Neuron (in vitro differentiated cells): ENCODE results near the gene CADM4.

Experiments used
- H2AFZ ChIP-seq: one replicate; pipeline ENCODE4 v1.6.1; 2013; ENCODE audit warnings: low read depth, mild to moderate bottlenecking, inconsistent platforms, low read length, moderate library complexity
- H3K27me3 ChIP-seq: one replicate; pipeline ENCODE4 v1.6.1; 2013; ENCODE audit warnings: low read length; ENCODE audit not compliant: insufficient read depth
- H3K36me3 ChIP-seq: one replicate; pipeline ENCODE4 v1.6.1; 2013; ENCODE audit warnings: low read length; ENCODE audit not compliant: insufficient read depth
- H3K4me1 ChIP-seq: one replicate; pipeline ENCODE4 v1.6.1; 2013; ENCODE audit warnings: low read length; ENCODE audit not compliant: insufficient read depth
- H3K4me3 ChIP-seq: 2 replicates; pipeline ENCODE4 v1.5.1; 2013; ENCODE audit warnings: mild to moderate bottlenecking, low read length, moderate library complexity
- H3K9me3 ChIP-seq: one replicate; pipeline ENCODE4 v1.6.1; 2013; ENCODE audit warnings: low read length

Gene CADM4

GRCh38 chr19:43622070-43622469 is 17.6 kb downstream of the CADM4 start:
- H3K4me1 ChIP-seq: peaks cover 16% of the 10 kb centered on the region
- H3K27me3 ChIP-seq: no peaks in the 10 kb centered on the region
- no peaks in the 10 kb centered on the region for H3K9me3 ChIP-seq
- H2AFZ ChIP-seq: no peak overlapping the region
- peaks cover 51% of the 10 kb centered on the region for H3K36me3 ChIP-seq
- H3K4me3 ChIP-seq: no peak overlapping the region

- Histone ChIP-seq H3K9me3 (no peaks in the 10 kb centered on the region), H3K36me3 (peaks cover 36% of the 10 kb centered on the region), H3K4me1 (peaks cover 16% of the 10 kb centered on the region), H2AFZ (no peak overlapping the region), H3K4me3 (peak overlapping the region; percentile 87), H3K27me3 (no peaks in the 10 kb centered on the region)
These were observed 19.3 kb downstream of the CADM4 start for GRCh38 chr19:43620061-43621001.

GRCh38 chr19:43619262-43620060 is 20.2 kb downstream of the CADM4 start, which contains the start of gene ZNF428:
Gene ZNF428, minus strand, starts transcription at chr19:43619629. Its CDS starts 5,325 bp downstream, at chr19:43614304.
- peak within 1 kb of the TSS; percentile 87 for H3K4me3 ChIP-seq
- no peaks in the 10 kb centered on the region for H3K9me3 ChIP-seq
- peak within 1 kb of the TSS; percentile 2 for H2AFZ ChIP-seq
- peaks cover 16% of the 10 kb centered on the region for H3K4me1 ChIP-seq
- H3K27me3 ChIP-seq: no peaks in the 10 kb centered on the region
- peaks cover 28% of the 10 kb centered on the region for H3K36me3 ChIP-seq

GRCh38 chr19:43618921-43619261 is 20.8 kb downstream of the CADM4 start:
- Histone ChIP-seq H3K36me3 (peaks cover 27% of the 10 kb centered on the region), H3K4me3 (peak overlapping the region; percentile 87), H3K4me1 (peaks cover 16% of the 10 kb centered on the region), H3K27me3 (no peaks in the 10 kb centered on the region), H3K9me3 (peaks cover 3% of the 10 kb centered on the region), H2AFZ (peak overlapping the region; percentile 2)

GRCh38 chr19:43616954-43617353 is 22.7 kb downstream of the CADM4 start:
- H3K36me3 ChIP-seq: peaks cover 30% of the 10 kb centered on the region
- no peak overlapping the region for H2AFZ ChIP-seq
- peaks cover 3% of the 10 kb centered on the region for H3K9me3 ChIP-seq
- no peaks in the 10 kb centered on the region for H3K27me3 ChIP-seq
- no peak overlapping the region for H3K4me3 ChIP-seq
- peaks cover 16% of the 10 kb centered on the region for H3K4me1 ChIP-seq

- Histone ChIP-seq H2AFZ (no peak overlapping the region), H3K36me3 (peaks cover 32% of the 10 kb centered on the region), H3K4me3 (no peak overlapping the region), H3K4me1 (peaks cover 16% of the 10 kb centered on the region), H3K9me3 (peaks cover 3% of the 10 kb centered on the region), H3K27me3 (no peaks in the 10 kb centered on the region)
These were observed 23.3 kb downstream of the CADM4 start for GRCh38 chr19:43616306-43616705.

GRCh38 chr19:43612374-43612773 is 27.3 kb downstream of the CADM4 start:
- Histone ChIP-seq H3K36me3 (peaks cover 61% of the 10 kb centered on the region), H2AFZ (no peak overlapping the region), H3K4me1 (no peaks in the 10 kb centered on the region), H3K9me3 (peaks cover 3% of the 10 kb centered on the region), H3K4me3 (no peak overlapping the region), H3K27me3 (no peaks in the 10 kb centered on the region)

GRCh38 chr19:43611788-43612187 is 27.9 kb downstream of the CADM4 start, which contains the start of gene SRRM5:
Gene SRRM5, plus strand, starts transcription at chr19:43612088. Its CDS starts 34 bp downstream, at chr19:43612122.
- H3K4me3 ChIP-seq: no peak within 1 kb of the TSS
- H3K9me3 ChIP-seq: peaks cover 3% of the 10 kb centered on the region
- no peaks in the 10 kb centered on the region for H3K27me3 ChIP-seq
- no peak within 1 kb of the TSS for H2AFZ ChIP-seq
- H3K4me1 ChIP-seq: no peaks in the 10 kb centered on the region
- H3K36me3 ChIP-seq: peaks cover 66% of the 10 kb centered on the region

GRCh38 chr19:43610493-43610892 is 29.2 kb downstream of the CADM4 start:
- H3K27me3 ChIP-seq: no peaks in the 10 kb centered on the region
- H3K4me1 ChIP-seq: no peaks in the 10 kb centered on the region
- H3K9me3 ChIP-seq: peaks cover 3% of the 10 kb centered on the region
- H2AFZ ChIP-seq: no peak overlapping the region
- peaks cover 76% of the 10 kb centered on the region for H3K36me3 ChIP-seq
- H3K4me3 ChIP-seq: no peak overlapping the region

GRCh38 chr19:43609872-43610271 is 29.8 kb downstream of the CADM4 start:
- H3K36me3 ChIP-seq: peaks cover 77% of the 10 kb centered on the region
- no peak overlapping the region for H2AFZ ChIP-seq
- H3K27me3 ChIP-seq: no peaks in the 10 kb centered on the region
- peaks cover 3% of the 10 kb centered on the region for H3K9me3 ChIP-seq
- H3K4me3 ChIP-seq: no peak overlapping the region
- H3K4me1 ChIP-seq: no peaks in the 10 kb centered on the region

- Histone ChIP-seq H3K36me3 (peaks cover 66% of the 10 kb centered on the region), H3K9me3 (no peaks in the 10 kb centered on the region), H3K4me3 (no peak overlapping the region), H2AFZ (no peak overlapping the region), H3K27me3 (no peaks in the 10 kb centered on the region), H3K4me1 (no peaks in the 10 kb centered on the region)
These were observed 32.1 kb downstream of the CADM4 start for GRCh38 chr19:43607238-43608205.

GRCh38 chr19:43606569-43607229 is 33.0 kb downstream of the CADM4 start:
- H2AFZ ChIP-seq: no peak overlapping the region
- no peak overlapping the region for H3K4me3 ChIP-seq
- peaks cover 62% of the 10 kb centered on the region for H3K36me3 ChIP-seq
- no peaks in the 10 kb centered on the region for H3K27me3 ChIP-seq
- no peaks in the 10 kb centered on the region for H3K4me1 ChIP-seq
- H3K9me3 ChIP-seq: no peaks in the 10 kb centered on the region
